GM12873 (cell line): Measurements from ENCODE around the gene ELOA.

ENCODE experiments used
- CTCF ChIP-seq: IDR thresholded peaks from 2 replicates; pipeline ENCODE4 v1.5.1; 2012; ENCODE audit warnings: low read depth, mild to moderate bottlenecking, moderate library complexity, low read length, control low read depth; ENCODE audit not compliant: insufficient read depth; ENCODE audit errors: missing control alignments

ELOA gene

GRCh38 chr1:23720256-23720995 lies 22.8 kb upstream of the ELOA start:
- TF ChIP-seq CTCF = no peak

- TF ChIP-seq CTCF = no peak
These were observed 20.6 kb upstream of the ELOA start for GRCh38 chr1:23722652-23723051.

- no peak for TF ChIP-seq CTCF
These were observed 16.6 kb upstream of the ELOA start for GRCh38 chr1:23726686-23727085.

GRCh38 chr1:23727362-23727811 lies 15.9 kb upstream of the ELOA start:
- TF ChIP-seq CTCF = no peak

GRCh38 chr1:23732363-23733224 lies 10.7 kb upstream of the ELOA start:
- no peak for TF ChIP-seq CTCF

- TF ChIP-seq CTCF = no peak
These were observed 6.7 kb upstream of the ELOA start for GRCh38 chr1:23736437-23737134.

GRCh38 chr1:23741609-23742008 lies 1.7 kb upstream of the ELOA start:
- no peak for TF ChIP-seq CTCF
